HepG2 (cell line): ENCODE measurements around the gene OAS2. TPM values are rescaled to one million over a fixed set of nuclear protein-coding genes. Genes with fewer than 3 reads are reported as not detected.

Experiments
- EP300 ChIP-seq, 3 experiments: sonication (generic) in 1 of 3; formaldehyde crosslinking in 1 of 3; IDR thresholded peaks; 2 replicates each; pipeline versions ENCODE4 v1.5.1 to v1.6.1; 2011 to 2020; ENCODE audit warnings: low read depth in 2 of 3, low read length in 2 of 3, borderline replicate concordance in 1 of 3, improper control_type of control experiment in 1 of 3, mild to moderate bottlenecking in 1 of 3, missing genetic modification reagents in 1 of 3, moderate library complexity in 1 of 3
- FOXA3 ChIP-seq: IDR thresholded peaks from 2 replicates; pipeline ENCODE4 v1.6.1; 2016; ENCODE audit warnings: missing genetic modification reagents, missing compliant biosample characterization
- NCOA2 ChIP-seq: sonication (generic); formaldehyde crosslinking; IDR thresholded peaks from 2 replicates; pipeline ENCODE4 v1.8.0; 2022; ENCODE audit warnings: inconsistent platforms
- NFIB ChIP-seq: sonication (generic); formaldehyde crosslinking; IDR thresholded peaks from 2 replicates; pipeline ENCODE4 v1.9.0; 2021; ENCODE audit warnings: missing genetic modification reagents, mild to moderate bottlenecking, borderline replicate concordance
- PHF21A ChIP-seq: sonication (generic); formaldehyde crosslinking; IDR thresholded peaks from 2 replicates; pipeline ENCODE4 v1.5.0; 2020; ENCODE audit warnings: mild to moderate bottlenecking, missing genetic modification reagents
- POLR2AphosphoS5 ChIP-seq: IDR thresholded peaks from 2 replicates; pipeline ENCODE4 v1.6.1; 2012; ENCODE audit warnings: low read depth, low read length
- SIN3B ChIP-seq: fragments of 150-350 bp; IDR thresholded peaks from 2 replicates; pipeline ENCODE4 v1.6.1; 2014; ENCODE audit warnings: low read length
- SMYD3 ChIP-seq: sonication (generic); formaldehyde crosslinking; IDR thresholded peaks from 2 replicates; pipeline ENCODE4 v1.8.1; 2023; ENCODE audit warnings: mild to moderate bottlenecking, missing genetic modification reagents
- THAP11 ChIP-seq: IDR thresholded peaks from 2 replicates; pipeline ENCODE4 v1.6.1; 2016; ENCODE audit warnings: missing biosample characterization, missing genetic modification reagents
- ZNF382 ChIP-seq: sonication (generic); formaldehyde crosslinking; IDR thresholded peaks from 2 replicates; pipeline ENCODE4 v1.5.0; 2020; ENCODE audit warnings: missing genetic modification reagents, mild to moderate bottlenecking, borderline replicate concordance
- ZNF446 ChIP-seq: sonication (generic); formaldehyde crosslinking; IDR thresholded peaks from 2 replicates; pipeline ENCODE4 v1.5.0; 2020; ENCODE audit warnings: mild to moderate bottlenecking, missing genetic modification reagents
- ZNF451 ChIP-seq: sonication (generic); formaldehyde crosslinking; IDR thresholded peaks from 2 replicates; pipeline ENCODE4 v1.5.0; 2020; ENCODE audit warnings: mild to moderate bottlenecking, missing genetic modification reagents
- ZNF572 ChIP-seq: sonication (generic); formaldehyde crosslinking; IDR thresholded peaks from 2 replicates; pipeline ENCODE4 v1.5.1; 2020; ENCODE audit warnings: mild to moderate bottlenecking, missing genetic modification reagents
- ZNF660 ChIP-seq: sonication (generic); formaldehyde crosslinking; IDR thresholded peaks from 2 replicates; pipeline ENCODE4 v1.5.1; 2020; ENCODE audit warnings: mild to moderate bottlenecking, low read depth, missing genetic modification reagents, borderline replicate concordance
- ZNF674 ChIP-seq: sonication (generic); formaldehyde crosslinking; IDR thresholded peaks from 2 replicates; pipeline ENCODE4 v1.5.0; 2020; ENCODE audit warnings: low read depth, mild to moderate bottlenecking, missing genetic modification reagents
- ZSCAN22 ChIP-seq: sonication (generic); formaldehyde crosslinking; IDR thresholded peaks from 2 replicates; pipeline ENCODE4 v1.4.0; 2020; ENCODE audit warnings: mild to moderate bottlenecking, missing genetic modification reagents
- polyA plus RNA-seq, 8 experiments: library from polyadenylated mRNA; depleted of rRNA in 3 of 8; stranded (reverse) in 7 of 8; unstranded in 1 of 8; fragments of >200 nt; fragmentation: Illumina TruSeq in 4 of 8; extraction: Trizol in 4 of 8; gene quantifications; 2 replicates each; pipeline versions ENCODE4 v1.2.1 to v1.2.3, GENCODE V29; 2011 to 2016; ENCODE audit warnings: low read depth in 4 of 8, missing spikeins in 1 of 8, mixed read lengths in 1 of 8; ENCODE audit not compliant: insufficient read depth in 1 of 8
- total RNA-seq, 5 experiments: library from RNA; depleted of rRNA; stranded (reverse); fragments of >200 nt; fragmentation: Illumina TruSeq; extraction: Trizol; gene quantifications; 2 replicates each; pipeline ENCODE4 v1.2.3, GENCODE V29; 2016; ENCODE audit warnings: low read depth in 1 of 5
- TF ChIP-seq, protein P1 (sequence below): IDR thresholded peaks from 2 replicates; pipeline ENCODE4 v1.6.1; 2016
- TF ChIP-seq, protein P2 (sequence below): sonication (generic); formaldehyde crosslinking; IDR thresholded peaks from 2 replicates; pipeline ENCODE4 v1.9.0; 2021; ENCODE audit warnings: missing genetic modification reagents, borderline replicate concordance
- TF ChIP-seq, protein P3 (sequence below): sonication (generic); formaldehyde crosslinking; IDR thresholded peaks from 2 replicates; pipeline ENCODE4 v1.5.1; 2020; ENCODE audit warnings: missing genetic modification reagents, mild to moderate bottlenecking, borderline replicate concordance
- TF ChIP-seq, protein P4 (sequence below), 2 experiments: sonication (generic) in 1 of 2; formaldehyde crosslinking in 1 of 2; IDR thresholded peaks; 2 replicates each; pipeline versions ENCODE4 v1.4.0 to v1.6.1; 2018 to 2020; ENCODE audit warnings: missing genetic modification reagents in 2 of 2, borderline replicate concordance in 1 of 2, low read depth in 1 of 2, mild to moderate bottlenecking in 1 of 2, missing biosample characterization in 1 of 2

Gene OAS2
- total and polyA plus RNA-seq, 2 of the 13 experiments (the other 11 are each of a cell fraction or from before 2014, with no cell fraction given): 0.05 to 0.24 TPM

DNA sequence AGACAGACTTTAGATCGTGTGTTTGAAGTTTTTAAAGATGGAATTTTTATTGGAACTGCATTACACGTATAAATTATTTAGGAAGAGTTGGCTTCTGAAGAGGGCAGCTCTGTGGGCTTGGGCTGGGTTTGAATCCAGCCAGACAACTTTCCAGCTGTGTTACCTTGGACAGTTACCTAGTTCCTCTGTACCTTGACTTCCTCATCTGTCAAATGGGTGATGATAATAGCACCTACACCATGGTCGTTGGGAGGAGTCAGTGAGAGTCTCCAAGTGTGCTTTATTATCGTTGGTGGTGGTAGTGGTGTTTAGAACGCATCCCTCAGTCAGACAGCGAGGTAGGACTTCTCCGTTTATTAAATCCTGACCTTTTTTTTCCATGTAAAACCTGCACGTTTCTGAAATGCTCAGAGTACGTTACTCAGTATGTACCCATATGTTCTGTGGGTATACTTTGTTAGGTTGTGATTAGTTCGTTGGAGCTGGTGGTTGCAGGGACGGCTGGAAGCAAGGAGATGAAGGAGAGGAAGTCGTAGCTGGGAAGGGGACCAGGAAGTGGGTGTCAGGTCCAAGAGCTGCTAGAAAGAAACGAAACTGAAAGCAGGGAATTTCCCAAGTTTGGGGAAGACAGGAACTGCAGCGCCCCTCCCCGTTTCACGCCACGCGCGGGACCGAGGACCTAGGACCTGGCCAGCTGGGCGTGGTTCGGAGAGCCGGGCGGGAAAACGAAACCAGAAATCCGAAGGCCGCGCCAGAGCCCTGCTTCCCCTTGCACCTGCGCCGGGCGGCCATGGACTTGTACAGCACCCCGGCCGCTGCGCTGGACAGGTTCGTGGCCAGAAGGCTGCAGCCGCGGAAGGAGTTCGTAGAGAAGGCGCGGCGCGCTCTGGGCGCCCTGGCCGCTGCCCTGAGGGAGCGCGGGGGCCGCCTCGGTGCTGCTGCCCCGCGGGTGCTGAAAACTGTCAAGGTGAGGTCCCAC, 40.3 kb upstream of the OAS2 start, which contains the start of gene OAS3 (continued):
- TF ChIP-seq, protein P1, sequence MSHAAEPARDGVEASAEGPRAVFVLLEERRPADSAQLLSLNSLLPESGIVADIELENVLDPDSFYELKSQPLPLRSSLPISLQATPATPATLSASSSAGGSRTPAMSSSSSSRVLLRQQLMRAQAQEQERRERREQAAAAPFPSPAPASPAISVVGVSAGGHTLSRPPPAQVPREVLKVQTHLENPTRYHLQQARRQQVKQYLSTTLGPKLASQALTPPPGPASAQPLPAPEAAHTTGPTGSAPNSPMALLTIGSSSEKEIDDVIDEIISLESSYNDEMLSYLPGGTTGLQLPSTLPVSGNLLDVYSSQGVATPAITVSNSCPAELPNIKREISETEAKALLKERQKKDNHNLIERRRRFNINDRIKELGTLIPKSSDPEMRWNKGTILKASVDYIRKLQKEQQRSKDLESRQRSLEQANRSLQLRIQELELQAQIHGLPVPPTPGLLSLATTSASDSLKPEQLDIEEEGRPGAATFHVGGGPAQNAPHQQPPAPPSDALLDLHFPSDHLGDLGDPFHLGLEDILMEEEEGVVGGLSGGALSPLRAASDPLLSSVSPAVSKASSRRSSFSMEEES (CRISPR knock-in tag): no peak
- TF ChIP-seq EP300 (IDR thresholded peaks at IDR 0.05; ENCODE audit: low read depth in 2 of 2, low read length in 2 of 2) (no peak), EP300 (CRISPR knock-in tag; IDR thresholded peaks at IDR 0.05; ENCODE audit: borderline replicate concordance) (no peak), ZNF382 (no peak), ZNF451 (no peak), ZNF572 (CRISPR knock-in tag) (no peak), THAP11 (CRISPR knock-in tag) (peak; percentile 79), SIN3B (0 out of 2 replicates have a peak, but pooled peaks have one; percentile 20), NCOA2 (CRISPR knock-in tag) (peak; percentile 51), POLR2AphosphoS5 (peak; percentile 58; the same call in 1 of the 2 replicates), SMYD3 (CRISPR knock-in tag) (0 out of 2 replicates have a peak, but pooled peaks have one; percentile 22), ZSCAN22 (CRISPR knock-in tag) (no peak), ZNF674 (CRISPR knock-in tag) (no peak), ZNF660 (CRISPR knock-in tag) (no peak), NFIB (CRISPR knock-in tag) (no peak), PHF21A (CRISPR knock-in tag) (peak; percentile 32; the same call in 1 of the 2 replicates), ZNF446 (CRISPR knock-in tag) (no peak), FOXA3 (CRISPR knock-in tag) (no peak)
- TF ChIP-seq, protein P2, sequence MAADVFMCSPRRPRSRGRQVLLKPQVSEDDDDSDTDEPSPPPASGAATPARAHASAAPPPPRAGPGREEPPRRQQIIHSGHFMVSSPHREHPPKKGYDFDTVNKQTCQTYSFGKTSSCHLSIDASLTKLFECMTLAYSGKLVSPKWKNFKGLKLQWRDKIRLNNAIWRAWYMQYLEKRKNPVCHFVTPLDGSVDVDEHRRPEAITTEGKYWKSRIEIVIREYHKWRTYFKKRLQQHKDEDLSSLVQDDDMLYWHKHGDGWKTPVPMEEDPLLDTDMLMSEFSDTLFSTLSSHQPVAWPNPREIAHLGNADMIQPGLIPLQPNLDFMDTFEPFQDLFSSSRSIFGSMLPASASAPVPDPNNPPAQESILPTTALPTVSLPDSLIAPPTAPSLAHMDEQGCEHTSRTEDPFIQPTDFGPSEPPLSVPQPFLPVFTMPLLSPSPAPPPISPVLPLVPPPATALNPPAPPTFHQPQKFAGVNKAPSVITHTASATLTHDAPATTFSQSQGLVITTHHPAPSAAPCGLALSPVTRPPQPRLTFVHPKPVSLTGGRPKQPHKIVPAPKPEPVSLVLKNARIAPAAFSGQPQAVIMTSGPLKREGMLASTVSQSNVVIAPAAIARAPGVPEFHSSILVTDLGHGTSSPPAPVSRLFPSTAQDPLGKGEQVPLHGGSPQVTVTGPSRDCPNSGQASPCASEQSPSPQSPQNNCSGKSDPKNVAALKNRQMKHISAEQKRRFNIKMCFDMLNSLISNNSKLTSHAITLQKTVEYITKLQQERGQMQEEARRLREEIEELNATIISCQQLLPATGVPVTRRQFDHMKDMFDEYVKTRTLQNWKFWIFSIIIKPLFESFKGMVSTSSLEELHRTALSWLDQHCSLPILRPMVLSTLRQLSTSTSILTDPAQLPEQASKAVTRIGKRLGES (CRISPR knock-in tag): no peak
- TF ChIP-seq, protein P3, sequence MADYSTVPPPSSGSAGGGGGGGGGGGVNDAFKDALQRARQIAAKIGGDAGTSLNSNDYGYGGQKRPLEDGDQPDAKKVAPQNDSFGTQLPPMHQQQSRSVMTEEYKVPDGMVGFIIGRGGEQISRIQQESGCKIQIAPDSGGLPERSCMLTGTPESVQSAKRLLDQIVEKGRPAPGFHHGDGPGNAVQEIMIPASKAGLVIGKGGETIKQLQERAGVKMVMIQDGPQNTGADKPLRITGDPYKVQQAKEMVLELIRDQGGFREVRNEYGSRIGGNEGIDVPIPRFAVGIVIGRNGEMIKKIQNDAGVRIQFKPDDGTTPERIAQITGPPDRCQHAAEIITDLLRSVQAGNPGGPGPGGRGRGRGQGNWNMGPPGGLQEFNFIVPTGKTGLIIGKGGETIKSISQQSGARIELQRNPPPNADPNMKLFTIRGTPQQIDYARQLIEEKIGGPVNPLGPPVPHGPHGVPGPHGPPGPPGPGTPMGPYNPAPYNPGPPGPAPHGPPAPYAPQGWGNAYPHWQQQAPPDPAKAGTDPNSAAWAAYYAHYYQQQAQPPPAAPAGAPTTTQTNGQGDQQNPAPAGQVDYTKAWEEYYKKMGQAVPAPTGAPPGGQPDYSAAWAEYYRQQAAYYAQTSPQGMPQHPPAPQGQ (CRISPR knock-in tag): no peak
- TF ChIP-seq, protein P4, sequence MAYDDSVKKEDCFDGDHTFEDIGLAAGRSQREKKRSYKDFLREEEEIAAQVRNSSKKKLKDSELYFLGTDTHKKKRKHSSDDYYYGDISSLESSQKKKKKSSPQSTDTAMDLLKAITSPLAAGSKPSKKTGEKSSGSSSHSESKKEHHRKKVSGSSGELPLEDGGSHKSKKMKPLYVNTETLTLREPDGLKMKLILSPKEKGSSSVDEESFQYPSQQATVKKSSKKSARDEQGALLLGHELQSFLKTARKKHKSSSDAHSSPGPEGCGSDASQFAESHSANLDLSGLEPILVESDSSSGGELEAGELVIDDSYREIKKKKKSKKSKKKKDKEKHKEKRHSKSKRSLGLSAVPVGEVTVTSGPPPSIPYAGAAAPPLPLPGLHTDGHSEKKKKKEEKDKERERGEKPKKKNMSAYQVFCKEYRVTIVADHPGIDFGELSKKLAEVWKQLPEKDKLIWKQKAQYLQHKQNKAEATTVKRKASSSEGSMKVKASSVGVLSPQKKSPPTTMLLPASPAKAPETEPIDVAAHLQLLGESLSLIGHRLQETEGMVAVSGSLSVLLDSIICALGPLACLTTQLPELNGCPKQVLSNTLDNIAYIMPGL (CRISPR knock-in tag; IDR thresholded peaks at IDR 0.05; ENCODE audit: borderline replicate concordance in 1 of 2, low read depth in 1 of 2): peak in 1 of 2 experiments; percentile 53; a peak in 3 of 4 replicates
